OCI-LY7 (cell line): ENCODE results near the gene FTCDNL1. TPM values are rescaled to one million over a fixed set of nuclear protein-coding genes. Genes with fewer than 3 reads are reported as not detected.

ENCODE experiments used
- BruUV-seq: library from RNA; stranded (reverse); fragments of 400-500 nt; replicated peaks from 2 replicates; lab custom pipeline; 2021; lab: Mats Ljungman, UMichigan
- CTCF ChIA-PET: fragments of 300-600 bp; sonication (Branson Sonifier 250); formaldehyde crosslinking; loops from one replicate; lab custom pipeline; 2022; ENCODE audit warnings: antibody characterized with exemption; ENCODE audit not compliant: unreplicated experiment; lab: Charles Lee
- POLR2A ChIA-PET: fragments of 300-600 bp; sonication (Branson Sonifier 250); formaldehyde crosslinking; loops from one replicate; lab custom pipeline; 2022; ENCODE audit warnings: antibody characterized with exemption; lab: Charles Lee
- DNase-seq: peaks from one replicate; pipeline ENCODE4 v3.0.0-alpha.2; 2015; ENCODE audit warnings: low spot score
- H2AFZ ChIP-seq: fragments of 200-600 bp; sonication (generic), shearing (Covaris generic); 2 replicates; pipeline ENCODE4 v1.6.1; 2014; ENCODE audit warnings: mild to moderate bottlenecking, antibody characterized with exemption, low read length, moderate library complexity
- H3K27ac ChIP-seq: fragments of 200-600 bp; sonication (generic); 2 replicates; pipeline ENCODE4 v1.5.1; 2014; ENCODE audit warnings: mixed run types, low read depth, mild to moderate bottlenecking, moderate library complexity, low read length, inconsistent platforms; ENCODE audit not compliant: poor library complexity, severe bottlenecking
- H3K36me3 ChIP-seq: fragments of 200-600 bp; sonication (generic); 2 replicates; pipeline ENCODE4 v1.6.1; 2014; ENCODE audit warnings: mild to moderate bottlenecking, antibody characterized with exemption, low read length, moderate library complexity, mixed read lengths; ENCODE audit not compliant: insufficient read depth
- H3K4me1 ChIP-seq: fragments of 200-600 bp; sonication (generic); 2 replicates; pipeline ENCODE4 v1.5.1; 2014; ENCODE audit warnings: mild to moderate bottlenecking, low read length; ENCODE audit not compliant: insufficient read depth, poor library complexity, severe bottlenecking
- H3K4me2 ChIP-seq: fragments of 200-600 bp; sonication (generic); 2 replicates; pipeline ENCODE4 v1.6.1; 2014; ENCODE audit warnings: mild to moderate bottlenecking, low read length
- H3K4me3 ChIP-seq: fragments of 200-600 bp; sonication (generic); 2 replicates; pipeline ENCODE4 v1.5.1; 2014; ENCODE audit warnings: mild to moderate bottlenecking, low read depth, low read length; ENCODE audit not compliant: poor library complexity, severe bottlenecking
- H3K79me2 ChIP-seq: fragments of 200-600 bp; sonication (generic); 2 replicates; pipeline ENCODE4 v1.6.1; 2016; ENCODE audit warnings: low read depth, mild to moderate bottlenecking, low read length, moderate library complexity, mixed read lengths; ENCODE audit not compliant: insufficient read depth
- H3K9me2 ChIP-seq: fragments of 200-600 bp; sonication (generic); 2 replicates; pipeline ENCODE4 v1.6.1; 2016; ENCODE audit warnings: mild to moderate bottlenecking, low read length, mixed read lengths; ENCODE audit not compliant: insufficient read depth
- H3K9me3 ChIP-seq: fragments of 200-600 bp; sonication (generic); 2 replicates; pipeline ENCODE4 v1.6.1; 2014; ENCODE audit warnings: mild to moderate bottlenecking, mixed run types, low read length, mixed read lengths
- H4K20me1 ChIP-seq: fragments of 200-600 bp; sonication (generic); 2 replicates; pipeline ENCODE4 v1.6.1; 2014; ENCODE audit warnings: mild to moderate bottlenecking, antibody characterized with exemption, low read length, moderate library complexity, mixed read lengths; ENCODE audit not compliant: insufficient read depth
- CTCF ChIP-seq: fragments of 200-600 bp; sonication (generic); conservative IDR thresholded peaks from 2 replicates; pipeline ENCODE4 v1.5.1; 2014; ENCODE audit warnings: mild to moderate bottlenecking, antibody characterized with exemption, low read length, moderate library complexity, mixed read lengths
- EZH2phosphoT487 ChIP-seq: fragments of 200-600 bp; sonication (generic); IDR thresholded peaks from 2 replicates; pipeline ENCODE4 v1.6.1; 2018; ENCODE audit warnings: low read depth, borderline replicate concordance, mild to moderate bottlenecking, mixed run types, antibody characterized with exemption, low read length, moderate library complexity, mixed read lengths
- intact Hi-C: fragments of 100-400 bp; cut with micrococcal nuclease; formaldehyde crosslinking; loops from one replicate; pipeline ENCODE4 v1.10.0; 2022; ENCODE audit not compliant: unreplicated experiment
- total RNA-seq, 2 experiments: library from RNA; depleted of rRNA in 1 of 2; stranded (reverse); fragments of >200 nt in 1 of 2; shearing (Covaris generic) in 1 of 2; gene quantifications; 2 replicates each; pipeline ENCODE4 v1.2.3, GENCODE V29; 2014 to 2022

FTCDNL1 gene
- total RNA-seq, 2 experiments from 2014 or later: 0.40 to 0.54 TPM

GRCh38 chr2:199716807-199717586 is 134.0 kb downstream of the FTCDNL1 start:
- H4K20me1 ChIP-seq: no peaks in the 10 kb centered on the region
- no peak for DNase-seq
- no peaks in the 10 kb centered on the region for H3K36me3 ChIP-seq
- TF ChIP-seq CTCF (no peak), EZH2phosphoT487 (no peak)
- no peaks in the 10 kb centered on the region for H3K4me1 ChIP-seq
- no peaks in the 10 kb centered on the region for H3K79me2 ChIP-seq
- no peak overlapping the region for H3K27ac ChIP-seq
- H2AFZ ChIP-seq: no peak overlapping the region
- POLR2A ChIA-PET: no interaction called here
- CTCF ChIA-PET: no interaction called here
- no TSS peak for BruUV-seq
- no peaks in the 10 kb centered on the region for H3K9me2 ChIP-seq
- no peak overlapping the region for H3K4me2 ChIP-seq
- no peaks in the 10 kb centered on the region for H3K9me3 ChIP-seq
- intact Hi-C loops: no loop called here
- H3K4me3 ChIP-seq: no peak overlapping the region

- H3K27ac ChIP-seq: no peak overlapping the region
- ChIA-PET CTCF (no interaction called here), POLR2A (interaction anchor here (0.7 kb wide), 1 partner anchor 25 kb away, joined by 3 read pairs; no protein-coding TSS in a partner anchor)
- no peak overlapping the region for H3K4me2 ChIP-seq
- no peaks in the 10 kb centered on the region for H4K20me1 ChIP-seq
- no peaks in the 10 kb centered on the region for H3K36me3 ChIP-seq
- H3K4me1 ChIP-seq: no peaks in the 10 kb centered on the region
- no peaks in the 10 kb centered on the region for H3K9me3 ChIP-seq
- H3K9me2 ChIP-seq: no peaks in the 10 kb centered on the region
- H3K4me3 ChIP-seq: no peak overlapping the region
- TF ChIP-seq EZH2phosphoT487 (no peak), CTCF (no peak)
- DNase-seq: no peak
- H3K79me2 ChIP-seq: no peaks in the 10 kb centered on the region
- no TSS peak for BruUV-seq
- intact Hi-C loops: no loop called here
- H2AFZ ChIP-seq: no peak overlapping the region
Measured at GRCh38 chr2:199713746-199714145, 137.2 kb downstream of the FTCDNL1 start.

- intact Hi-C loops: no loop called here
- H3K9me2 ChIP-seq: no peaks in the 10 kb centered on the region
- TF ChIP-seq CTCF: no peak
- BruUV-seq: no TSS peak
- no peaks in the 10 kb centered on the region for H3K79me2 ChIP-seq
- CTCF ChIA-PET: no interaction called here
- H3K4me2 ChIP-seq: no peak overlapping the region
- H3K36me3 ChIP-seq: no peaks in the 10 kb centered on the region
- POLR2A ChIA-PET: interaction anchor here (0.7 kb wide), 1 partner anchor 28 kb away, joined by 3 read pairs; no protein-coding TSS in a partner anchor
- H3K9me3 ChIP-seq: peaks cover 9% of the 10 kb centered on the region; the same call in 1 of the 2 replicates
- H4K20me1 ChIP-seq: no peaks in the 10 kb centered on the region
- no peak overlapping the region for H2AFZ ChIP-seq
- DNase-seq: no peak
- H3K4me1 ChIP-seq: no peaks in the 10 kb centered on the region
- H3K4me3 ChIP-seq: no peak overlapping the region
- no peak overlapping the region for H3K27ac ChIP-seq
Measured at GRCh38 chr2:199710551-199710950, 140.4 kb downstream of the FTCDNL1 start.
